WERI-Rb-1 (cell line): Measurements from ENCODE around the gene NRP2.
A peak's percentile ranks its signal among the peaks of the same experiment; 100 is the strongest.

Experiments
- DNase-seq: peaks from one replicate; pipeline ENCODE4 v3.0.0-alpha.2; 2020
- H3K27ac ChIP-seq: fragments of 250-450 bp; sonication (Bioruptor Pico); 2 replicates; pipeline ENCODE4 v1.5.1; 2020; ENCODE audit warnings: mild to moderate bottlenecking, moderate library complexity
- H3K27me3 ChIP-seq: fragments of 250-450 bp; sonication (Bioruptor Pico); 2 replicates; pipeline ENCODE4 v1.5.1; 2021; ENCODE audit warnings: mild to moderate bottlenecking, low read depth, moderate library complexity; ENCODE audit not compliant: insufficient read depth, severe bottlenecking
- H3K36me3 ChIP-seq: fragments of 250-450 bp; sonication (Bioruptor Pico); 2 replicates; pipeline ENCODE4 v1.5.1; 2020; ENCODE audit warnings: mild to moderate bottlenecking, moderate library complexity
- H3K4me3 ChIP-seq: 2 replicates; pipeline ENCODE4 v1.5.1; 2011; ENCODE audit warnings: low read depth, mild to moderate bottlenecking, control low read depth, low read length
- H3K9me3 ChIP-seq: fragments of 250-450 bp; sonication (Bioruptor Pico); 2 replicates; pipeline ENCODE4 v1.5.1; 2021; ENCODE audit warnings: mild to moderate bottlenecking, moderate library complexity; ENCODE audit not compliant: severe bottlenecking
- CTCF ChIP-seq: IDR thresholded peaks from 2 replicates; pipeline ENCODE4 v1.5.1; 2011; ENCODE audit warnings: low read depth, mild to moderate bottlenecking, control low read depth, inconsistent platforms, low read length

NRP2 gene

GRCh38 chr2:205752924-205753323, 70.6 kb downstream of the NRP2 start:
- H3K9me3 ChIP-seq: no peaks in the 10 kb centered on the region
- TF ChIP-seq CTCF: no peak
- H3K4me3 ChIP-seq: no peak overlapping the region
- no peak for DNase-seq
- H3K36me3 ChIP-seq: peaks cover 5% of the 10 kb centered on the region; the same call in 1 of the 2 replicates
- H3K27me3 ChIP-seq: no peaks in the 10 kb centered on the region
- no peak overlapping the region for H3K27ac ChIP-seq

- Histone ChIP-seq H3K36me3 (peaks cover 5% of the 10 kb centered on the region; the same call in 1 of the 2 replicates), H3K27ac (no peak overlapping the region)
- no peak for TF ChIP-seq CTCF
Measured at GRCh38 chr2:205754285-205754923, 72.1 kb downstream of the NRP2 start.

GRCh38 chr2:205754924-205755321, 72.6 kb downstream of the NRP2 start:
- Histone ChIP-seq H3K36me3 (peaks cover 5% of the 10 kb centered on the region; the same call in 1 of the 2 replicates), H3K27me3 (no peaks in the 10 kb centered on the region), H3K9me3 (no peaks in the 10 kb centered on the region), H3K27ac (no peak overlapping the region), H3K4me3 (no peak overlapping the region)
- TF ChIP-seq CTCF: no peak
- no peak for DNase-seq

More at GRCh38 chr2:205754285-205754923, 72.1 kb downstream of the NRP2 start:
- no peak for DNase-seq
- Histone ChIP-seq H3K4me3 (no peak overlapping the region), H3K27me3 (no peaks in the 10 kb centered on the region), H3K9me3 (no peaks in the 10 kb centered on the region)

- no peak for DNase-seq
- no peak for TF ChIP-seq CTCF
- Histone ChIP-seq H3K9me3 (no peaks in the 10 kb centered on the region), H3K27me3 (no peaks in the 10 kb centered on the region), H3K27ac (no peak overlapping the region), H3K4me3 (no peak overlapping the region), H3K36me3 (0 out of 2 replicates have a peak, but pooled peaks cover 5% of the 10 kb centered on the region)
Measured at GRCh38 chr2:205755923-205756322, 73.6 kb downstream of the NRP2 start.

GRCh38 chr2:205757271-205757670, 75.0 kb downstream of the NRP2 start:
- no peaks in the 10 kb centered on the region for H3K9me3 ChIP-seq
- H3K27me3 ChIP-seq: no peaks in the 10 kb centered on the region
- 0 out of 2 replicates have a peak, but pooled peaks cover 5% of the 10 kb centered on the region for H3K36me3 ChIP-seq
- DNase-seq: no peak
- H3K4me3 ChIP-seq: no peak overlapping the region
- no peak for TF ChIP-seq CTCF
- H3K27ac ChIP-seq: no peak overlapping the region

GRCh38 chr2:205758051-205758450, 75.8 kb downstream of the NRP2 start:
- H3K27ac ChIP-seq: peak overlapping the region; percentile 37; the same call in 1 of the 2 replicates
- H3K4me3 ChIP-seq: no peak overlapping the region
- no peaks in the 10 kb centered on the region for H3K9me3 ChIP-seq
- DNase-seq: peak; percentile 51
- no peak for TF ChIP-seq CTCF
- H3K27me3 ChIP-seq: no peaks in the 10 kb centered on the region
- 0 out of 2 replicates have a peak, but pooled peaks cover 3% of the 10 kb centered on the region for H3K36me3 ChIP-seq
